ENCODE measurements around the gene LMO7.

GRCh38 chr13:75843991-75844390 is 207.9 kb downstream of the LMO7 start:
- TF ChIP-seq SP1 (IDR thresholded peaks at IDR 0.05; ENCODE audit: low read depth, low read length) (no peak), POLR2AphosphoS5 (IDR thresholded peaks at IDR 0.05; ENCODE audit: low read depth, low read length) (no peak), NANOG (IDR thresholded peaks at IDR 0.05; ENCODE audit: insufficient read depth, low read depth, low read length, poor library complexity, severe bottlenecking) (no peak), CTCF (IDR thresholded peaks at IDR 0.05; ENCODE audit: control extremely low read depth in 1 of 3, insufficient read depth in 1 of 3, low read depth in 1 of 3, low read length in 3 of 3) (no peak)
